Measurements from ENCODE around the gene SLC44A3.

DNA sequence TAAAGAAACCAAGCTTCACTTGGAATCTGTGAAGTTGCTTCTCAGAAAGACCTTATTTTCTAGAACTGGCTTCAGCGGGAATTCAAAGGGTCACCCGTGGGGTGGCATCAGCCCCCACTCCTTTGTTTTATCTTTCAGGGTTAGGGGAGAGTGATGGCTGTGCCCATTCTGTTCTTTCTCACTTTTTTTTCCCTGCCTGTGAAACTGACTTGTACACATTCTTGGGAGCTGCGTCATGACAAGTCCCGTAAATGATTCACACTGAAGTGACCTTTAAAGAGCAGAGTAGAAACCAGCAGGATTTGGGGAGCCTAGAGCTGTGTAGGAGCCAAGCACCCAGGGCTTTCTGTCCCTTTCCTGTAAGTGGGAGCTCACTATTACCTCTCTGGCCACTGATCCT lies 43.8 kb downstream of the SLC44A3 start:
- TF ChIP-seq, protein P1, sequence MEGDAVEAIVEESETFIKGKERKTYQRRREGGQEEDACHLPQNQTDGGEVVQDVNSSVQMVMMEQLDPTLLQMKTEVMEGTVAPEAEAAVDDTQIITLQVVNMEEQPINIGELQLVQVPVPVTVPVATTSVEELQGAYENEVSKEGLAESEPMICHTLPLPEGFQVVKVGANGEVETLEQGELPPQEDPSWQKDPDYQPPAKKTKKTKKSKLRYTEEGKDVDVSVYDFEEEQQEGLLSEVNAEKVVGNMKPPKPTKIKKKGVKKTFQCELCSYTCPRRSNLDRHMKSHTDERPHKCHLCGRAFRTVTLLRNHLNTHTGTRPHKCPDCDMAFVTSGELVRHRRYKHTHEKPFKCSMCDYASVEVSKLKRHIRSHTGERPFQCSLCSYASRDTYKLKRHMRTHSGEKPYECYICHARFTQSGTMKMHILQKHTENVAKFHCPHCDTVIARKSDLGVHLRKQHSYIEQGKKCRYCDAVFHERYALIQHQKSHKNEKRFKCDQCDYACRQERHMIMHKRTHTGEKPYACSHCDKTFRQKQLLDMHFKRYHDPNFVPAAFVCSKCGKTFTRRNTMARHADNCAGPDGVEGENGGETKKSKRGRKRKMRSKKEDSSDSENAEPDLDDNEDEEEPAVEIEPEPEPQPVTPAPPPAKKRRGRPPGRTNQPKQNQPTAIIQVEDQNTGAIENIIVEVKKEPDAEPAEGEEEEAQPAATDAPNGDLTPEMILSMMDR (IDR thresholded peaks at IDR 0.05): no peak
- TF ChIP-seq POLR2A (IDR thresholded peaks at IDR 0.05) (peak; percentile 16), POLR2AphosphoS5 (IDR thresholded peaks at IDR 0.05) (peak; percentile 85 to 92 (median 89)), EP300 (IDR thresholded peaks at IDR 0.05; ENCODE audit: low read depth) (peak; percentile 91)

Data from transverse colon (tissue), 4 donors.